ENCODE measurements around the gene RAD51C.
"Not testable (repeated sequence)": the region's sequence is repeated elsewhere in the genome, so short reads cannot be mapped to it uniquely, and the experiment has no call there.

The RAD51C gene

GRCh38 chr17:58757162-58757613 is 64.8 kb downstream of the RAD51C start:
- ChIA-PET POLR2A (interaction anchor here (0.5 kb wide), 1 partner anchor 101 kb away, joined by 5 read pairs; no protein-coding TSS in a partner anchor), CTCF (interaction anchor here (0.9 to 1.8 kb wide), 3 partner anchors 10 to 239 kb away, joined by 3 to 5 read pairs (median 3); no protein-coding TSS in a partner anchor)
- TF ChIP-seq CTCF (IDR thresholded peaks at IDR 0.05; ENCODE audit: control extremely low read depth, extremely low read depth, low read depth, missing control alignments) = no peak
- DNase-seq (ENCODE audit: extremely low spot score) = no peak

- CTCF ChIA-PET = no interaction called here
- TF ChIP-seq CTCF (IDR thresholded peaks at IDR 0.05; ENCODE audit: control extremely low read depth, extremely low read depth, low read depth, missing control alignments) = no peak
- POLR2A ChIA-PET = no interaction called here
- no peak for DNase-seq (ENCODE audit: extremely low spot score)
These were observed 66.5 kb downstream of the RAD51C start for GRCh38 chr17:58758890-58759289.

- POLR2A ChIA-PET = no interaction called here
- TF ChIP-seq CTCF (IDR thresholded peaks at IDR 0.05; ENCODE audit: control extremely low read depth, extremely low read depth, low read depth, missing control alignments) = no peak
- CTCF ChIA-PET = no interaction called here
- no peak for DNase-seq (ENCODE audit: extremely low spot score)
These were observed 67.1 kb downstream of the RAD51C start for GRCh38 chr17:58759522-58759921.

GRCh38 chr17:58760248-58760647 is 67.8 kb downstream of the RAD51C start:
- no peak for TF ChIP-seq CTCF (IDR thresholded peaks at IDR 0.05; ENCODE audit: control extremely low read depth, extremely low read depth, low read depth, missing control alignments)
- ChIA-PET CTCF (interaction anchor here (0.6 kb wide), 1 partner anchor 10 kb away, joined by 3 read pairs; no protein-coding TSS in a partner anchor), POLR2A (no interaction called here)
- no peak for DNase-seq (ENCODE audit: extremely low spot score)

GRCh38 chr17:58763263-58763662 is 70.9 kb downstream of the RAD51C start:
- CTCF ChIA-PET = interaction anchor here (1.7 kb wide), 1 partner anchor 19 kb away, joined by 3 read pairs; no protein-coding TSS in a partner anchor
- POLR2A ChIA-PET = no interaction called here
- no peak for DNase-seq (ENCODE audit: extremely low spot score)
- TF ChIP-seq CTCF (IDR thresholded peaks at IDR 0.05; ENCODE audit: control extremely low read depth, extremely low read depth, low read depth, missing control alignments) = no peak

GRCh38 chr17:58764373-58764772 is 72.0 kb downstream of the RAD51C start:
- POLR2A ChIA-PET = no interaction called here
- CTCF ChIA-PET = interaction anchor here (1.7 kb wide), 1 partner anchor 18 kb away, joined by 3 read pairs; no protein-coding TSS in a partner anchor
- TF ChIP-seq CTCF (IDR thresholded peaks at IDR 0.05; ENCODE audit: control extremely low read depth, extremely low read depth, low read depth, missing control alignments) = no peak
- DNase-seq (ENCODE audit: extremely low spot score) = no peak

GRCh38 chr17:58778482-58778881 is 86.1 kb downstream of the RAD51C start:
- POLR2A ChIA-PET; CTCF ChIA-PET; DNase-seq (ENCODE audit: extremely low spot score): not testable (repeated sequence)
